SK-N-MC (cell line): ENCODE measurements around the gene METTL16.

ENCODE experiments used
- DNase-seq: peaks from one replicate; pipeline ENCODE4 v3.0.0-alpha.2; 2011; ENCODE audit warnings: low read depth, low spot score
- H3K27ac ChIP-seq: fragments of 200-600 bp; sonication (generic); 2 replicates; pipeline ENCODE4 v1.5.1; 2016; ENCODE audit warnings: mixed run types
- H3K36me3 ChIP-seq: fragments of 200-600 bp; sonication (generic); 2 replicates; pipeline ENCODE4 v1.6.1; 2017; ENCODE audit warnings: antibody characterized with exemption, low read length, mixed read lengths; ENCODE audit not compliant: insufficient read depth
- H3K4me3 ChIP-seq: fragments of 200-600 bp; sonication (generic); 2 replicates; pipeline ENCODE4 v1.5.1; 2016
- H3K9ac ChIP-seq: fragments of 200-600 bp; sonication (generic); 2 replicates; pipeline ENCODE4 v1.8.0; 2017; ENCODE audit warnings: mixed run types, mixed read lengths; ENCODE audit not compliant: insufficient read length
- H3K9me3 ChIP-seq: fragments of 200-600 bp; sonication (generic); 2 replicates; pipeline ENCODE4 v1.6.1; 2017; ENCODE audit warnings: low read depth, mild to moderate bottlenecking, antibody characterized with exemption, low read length, moderate library complexity, mixed read lengths
- EZH2 ChIP-seq: fragments of 200-600 bp; sonication (generic); IDR thresholded peaks from one replicate; pipeline ENCODE4 v1.6.1; 2017; ENCODE audit warnings: antibody characterized with exemption
- FOXP2 ChIP-seq: optimal IDR thresholded peaks from 2 replicates; pipeline ENCODE3; 2011; ENCODE audit warnings: mild to moderate bottlenecking, moderate library complexity; ENCODE audit not compliant: insufficient read depth; ENCODE audit errors: extremely low read length, control extremely low read depth
- POLR2AphosphoS5 ChIP-seq: IDR thresholded peaks from 2 replicates; pipeline ENCODE4 v1.6.1; 2012; ENCODE audit warnings: mild to moderate bottlenecking, low read depth, low read length, borderline replicate concordance

The METTL16 gene

GRCh38 chr17:2398655-2399571, 112.8 kb downstream of the METTL16 start:
- Histone ChIP-seq H3K36me3 (no peaks in the 10 kb centered on the region), H3K9me3 (no peaks in the 10 kb centered on the region), H3K9ac (peak overlapping the region; percentile 79), H3K4me3 (peak overlapping the region; percentile 94), H3K27ac (peak overlapping the region; percentile 89)
- DNase-seq, result no peak
- no peak for TF ChIP-seq FOXP2
- no peak for TF ChIP-seq POLR2AphosphoS5
- no peak for TF ChIP-seq EZH2

GRCh38 chr17:2398182-2398581, 113.5 kb downstream of the METTL16 start:
- Histone ChIP-seq H3K9ac (peak overlapping the region; percentile 61), H3K9me3 (no peaks in the 10 kb centered on the region), H3K27ac (peak overlapping the region; percentile 89), H3K36me3 (no peaks in the 10 kb centered on the region), H3K4me3 (peak overlapping the region; percentile 94)
- no peak for TF ChIP-seq POLR2AphosphoS5
- TF ChIP-seq FOXP2, result no peak
- no peak for TF ChIP-seq EZH2
- no peak for DNase-seq

GRCh38 chr17:2397247-2398171, 114.2 kb downstream of the METTL16 start:
- TF ChIP-seq POLR2AphosphoS5 (no peak), FOXP2 (no peak), EZH2 (no peak)
- Histone ChIP-seq H3K36me3 (no peaks in the 10 kb centered on the region), H3K4me3 (peak overlapping the region; percentile 70), H3K27ac (peak overlapping the region; percentile 89), H3K9me3 (no peaks in the 10 kb centered on the region), H3K9ac (peak overlapping the region; percentile 19)
- no peak for DNase-seq

GRCh38 chr17:2396568-2397246, 115.0 kb downstream of the METTL16 start:
- H3K4me3 ChIP-seq, result peak overlapping the region; percentile 70
- no peaks in the 10 kb centered on the region for H3K9me3 ChIP-seq
- H3K9ac ChIP-seq, result peak overlapping the region; percentile 19
- H3K36me3 ChIP-seq, result no peaks in the 10 kb centered on the region
- TF ChIP-seq EZH2 (no peak), POLR2AphosphoS5 (0 out of 2 replicates have a peak, but pooled peaks have one; percentile 11), FOXP2 (no peak)
- no peak for DNase-seq
- H3K27ac ChIP-seq, result peak overlapping the region; percentile 89

GRCh38 chr17:2396192-2396567, 115.5 kb downstream of the METTL16 start:
- TF ChIP-seq POLR2AphosphoS5, result no peak
- no peak for TF ChIP-seq FOXP2
- TF ChIP-seq EZH2, result no peak
- H3K9ac ChIP-seq, result no peak overlapping the region
- peak overlapping the region; percentile 70 for H3K4me3 ChIP-seq
- no peaks in the 10 kb centered on the region for H3K36me3 ChIP-seq
- H3K27ac ChIP-seq, result peak overlapping the region; percentile 89
- H3K9me3 ChIP-seq, result no peaks in the 10 kb centered on the region
- no peak for DNase-seq

- H3K9ac ChIP-seq, result no peak overlapping the region
- no peaks in the 10 kb centered on the region for H3K36me3 ChIP-seq
- H3K9me3 ChIP-seq, result no peaks in the 10 kb centered on the region
- no peak for TF ChIP-seq POLR2AphosphoS5
- H3K27ac ChIP-seq, result peak overlapping the region; percentile 89
- DNase-seq, result no peak
- H3K4me3 ChIP-seq, result no peak overlapping the region
These were observed 116.2 kb downstream of the METTL16 start for GRCh38 chr17:2395258-2396181.

GRCh38 chr17:2394775-2395201, 116.9 kb downstream of the METTL16 start:
- TF ChIP-seq FOXP2 (no peak), EZH2 (no peak), POLR2AphosphoS5 (no peak)
- H3K27ac ChIP-seq, result no peak overlapping the region
- no peaks in the 10 kb centered on the region for H3K9me3 ChIP-seq
- no peak overlapping the region for H3K9ac ChIP-seq
- DNase-seq, result no peak
- H3K36me3 ChIP-seq, result no peaks in the 10 kb centered on the region
- no peak overlapping the region for H3K4me3 ChIP-seq
